Glutamatergic neuron (in vitro differentiated cells): ENCODE results near the gene PNPLA8. TPM values are rescaled to one million over a fixed set of nuclear protein-coding genes. Genes with fewer than 3 reads are reported as not detected.
A peak's percentile ranks its signal among the peaks of the same experiment; 100 is the strongest.
"Not testable (repeated sequence)": the region's sequence is repeated elsewhere in the genome, so short reads cannot be mapped to it uniquely, and the experiment has no call there.

ENCODE experiments used
- DNase-seq: peaks from one replicate; pipeline ENCODE4 v3.0.0; 2022
- H3K27ac Mint-ChIP-seq: one replicate; pipeline ENCODE4 v1.8.0; 2020; ENCODE audit warnings: mild to moderate bottlenecking, mixed read lengths, inconsistent platforms; ENCODE audit not compliant: unreplicated experiment
- H3K27me3 Mint-ChIP-seq: one replicate; pipeline ENCODE4 v1.8.0; 2020; ENCODE audit warnings: mild to moderate bottlenecking, moderate library complexity, mixed read lengths, inconsistent platforms; ENCODE audit not compliant: unreplicated experiment
- H3K36me3 Mint-ChIP-seq: one replicate; pipeline ENCODE4 v1.8.0; 2020; ENCODE audit warnings: mild to moderate bottlenecking, mixed read lengths, inconsistent platforms; ENCODE audit not compliant: unreplicated experiment
- H3K4me1 Mint-ChIP-seq: one replicate; pipeline ENCODE4 v1.8.0; 2020; ENCODE audit warnings: mild to moderate bottlenecking, low read depth, mixed read lengths, inconsistent platforms; ENCODE audit not compliant: unreplicated experiment
- H3K4me3 Mint-ChIP-seq: one replicate; pipeline ENCODE4 v1.8.0; 2020; ENCODE audit warnings: mild to moderate bottlenecking, mixed read lengths, inconsistent platforms; ENCODE audit not compliant: unreplicated experiment
- H3K9me3 Mint-ChIP-seq: one replicate; pipeline ENCODE4 v1.8.0; 2020; ENCODE audit warnings: mild to moderate bottlenecking, moderate library complexity, mixed read lengths, inconsistent platforms; ENCODE audit not compliant: unreplicated experiment
- total RNA-seq: library from RNA; stranded (reverse); fragmentation: NEBNext Ultra II Directional; extraction: Animal tissue kit (Norgen Biotek cat#: 25700); gene quantifications from one replicate; pipeline ENCODE4 v1.2.1, GENCODE V29; 2021; ENCODE audit not compliant: unreplicated experiment
- TF ChIP-seq, protein P1 (sequence below): fragments of 200-600 bp; sonication (generic); IDR thresholded peaks from one replicate; pipeline ENCODE4 v1.5.0; 2021; ENCODE audit not compliant: partially characterized antibody, unreplicated experiment

The PNPLA8 gene
- total RNA-seq, 1 donor from 2014 or later, result 46.4 TPM

DNA sequence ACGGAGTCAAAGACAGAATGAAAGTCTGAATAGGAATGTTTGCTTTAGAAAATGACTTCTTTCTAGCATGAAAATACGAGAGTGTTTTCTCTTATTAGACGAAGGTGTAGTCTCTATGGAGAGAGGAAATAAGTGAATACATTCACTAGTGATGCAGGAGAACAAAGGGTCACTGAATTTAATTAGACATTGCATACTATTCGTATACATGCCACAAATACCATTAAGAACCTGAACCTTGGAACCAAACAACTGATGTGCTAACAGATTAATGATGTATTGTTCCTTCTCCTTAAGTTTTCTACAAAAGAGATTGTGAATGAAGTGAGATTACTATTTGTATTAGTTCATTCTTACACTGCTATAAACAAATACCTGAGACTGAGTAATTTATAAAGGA, 33.3 kb upstream of the PNPLA8 start:
- Mint-ChIP-seq H3K9me3 (peaks cover 3% of the 10 kb centered on the region), H3K4me3 (no peak overlapping the region), H3K36me3 (peaks cover 18% of the 10 kb centered on the region), H3K27me3 (peaks cover 2% of the 10 kb centered on the region), H3K4me1 (no peaks in the 10 kb centered on the region), H3K27ac (no peak overlapping the region)
- no peak for DNase-seq
- TF ChIP-seq, protein P1, sequence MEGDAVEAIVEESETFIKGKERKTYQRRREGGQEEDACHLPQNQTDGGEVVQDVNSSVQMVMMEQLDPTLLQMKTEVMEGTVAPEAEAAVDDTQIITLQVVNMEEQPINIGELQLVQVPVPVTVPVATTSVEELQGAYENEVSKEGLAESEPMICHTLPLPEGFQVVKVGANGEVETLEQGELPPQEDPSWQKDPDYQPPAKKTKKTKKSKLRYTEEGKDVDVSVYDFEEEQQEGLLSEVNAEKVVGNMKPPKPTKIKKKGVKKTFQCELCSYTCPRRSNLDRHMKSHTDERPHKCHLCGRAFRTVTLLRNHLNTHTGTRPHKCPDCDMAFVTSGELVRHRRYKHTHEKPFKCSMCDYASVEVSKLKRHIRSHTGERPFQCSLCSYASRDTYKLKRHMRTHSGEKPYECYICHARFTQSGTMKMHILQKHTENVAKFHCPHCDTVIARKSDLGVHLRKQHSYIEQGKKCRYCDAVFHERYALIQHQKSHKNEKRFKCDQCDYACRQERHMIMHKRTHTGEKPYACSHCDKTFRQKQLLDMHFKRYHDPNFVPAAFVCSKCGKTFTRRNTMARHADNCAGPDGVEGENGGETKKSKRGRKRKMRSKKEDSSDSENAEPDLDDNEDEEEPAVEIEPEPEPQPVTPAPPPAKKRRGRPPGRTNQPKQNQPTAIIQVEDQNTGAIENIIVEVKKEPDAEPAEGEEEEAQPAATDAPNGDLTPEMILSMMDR, result no peak

DNA sequence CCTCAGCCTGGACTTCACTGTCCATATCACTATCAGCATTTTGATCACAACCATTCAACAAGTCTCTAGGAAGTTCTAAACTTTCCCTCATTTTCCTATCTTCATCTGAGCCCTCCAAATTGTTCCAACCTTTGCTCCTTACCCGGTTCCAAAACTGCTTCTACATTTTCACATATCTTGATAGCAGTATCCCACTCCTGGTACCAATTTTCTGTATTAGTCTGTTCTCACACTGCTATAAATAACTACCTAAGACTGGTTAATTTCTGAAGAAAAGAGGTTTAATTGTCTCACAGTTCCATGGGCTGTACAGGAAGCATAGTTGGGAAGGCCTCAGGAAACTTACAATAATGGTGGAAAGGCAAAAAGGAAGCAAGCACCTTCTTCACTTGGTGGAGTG, 31.7 kb upstream of the PNPLA8 start:
- TF ChIP-seq, protein P1, result no peak
- DNase-seq, result no peak
- Mint-ChIP-seq H3K4me1 (no peaks in the 10 kb centered on the region), H3K27ac (no peak overlapping the region), H3K4me3 (no peak overlapping the region), H3K36me3 (peaks cover 18% of the 10 kb centered on the region), H3K9me3 (peaks cover 3% of the 10 kb centered on the region), H3K27me3 (peaks cover 2% of the 10 kb centered on the region)

DNA sequence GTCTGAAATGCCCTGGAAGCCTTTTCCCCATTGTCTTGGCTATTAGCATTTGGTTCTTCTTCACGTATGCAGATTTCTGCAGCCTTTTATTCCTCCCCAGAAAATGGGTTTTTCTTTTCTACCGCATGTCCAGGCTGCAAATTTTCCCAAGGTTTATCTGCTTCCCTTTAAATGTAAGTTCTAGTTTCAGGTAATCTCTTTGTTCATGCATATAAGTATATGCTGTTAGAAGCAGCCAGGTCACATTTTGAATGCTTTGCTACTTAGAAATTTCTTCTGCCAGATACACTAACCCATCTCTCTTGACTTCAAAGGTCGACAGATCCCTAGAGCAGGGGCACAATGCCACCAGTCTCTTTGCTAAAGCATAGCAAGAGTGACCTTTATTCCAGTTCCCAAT, 31.3 kb upstream of the PNPLA8 start:
- TF ChIP-seq, protein P1, result no peak
- DNase-seq, result no peak
- Mint-ChIP-seq H3K4me1 (no peaks in the 10 kb centered on the region), H3K36me3 (peaks cover 18% of the 10 kb centered on the region), H3K4me3 (no peak overlapping the region), H3K27me3 (peaks cover 2% of the 10 kb centered on the region), H3K9me3 (peaks cover 3% of the 10 kb centered on the region), H3K27ac (no peak overlapping the region)

- peaks cover 18% of the 10 kb centered on the region for H3K36me3 Mint-ChIP-seq
- not testable (repeated sequence) for DNase-seq, H3K9me3 Mint-ChIP-seq, H3K27ac Mint-ChIP-seq, H3K4me1 Mint-ChIP-seq, H3K27me3 Mint-ChIP-seq, H3K4me3 Mint-ChIP-seq
Measured at GRCh38 chr7:108556665-108557064, 30.7 kb upstream of the PNPLA8 start.

DNA sequence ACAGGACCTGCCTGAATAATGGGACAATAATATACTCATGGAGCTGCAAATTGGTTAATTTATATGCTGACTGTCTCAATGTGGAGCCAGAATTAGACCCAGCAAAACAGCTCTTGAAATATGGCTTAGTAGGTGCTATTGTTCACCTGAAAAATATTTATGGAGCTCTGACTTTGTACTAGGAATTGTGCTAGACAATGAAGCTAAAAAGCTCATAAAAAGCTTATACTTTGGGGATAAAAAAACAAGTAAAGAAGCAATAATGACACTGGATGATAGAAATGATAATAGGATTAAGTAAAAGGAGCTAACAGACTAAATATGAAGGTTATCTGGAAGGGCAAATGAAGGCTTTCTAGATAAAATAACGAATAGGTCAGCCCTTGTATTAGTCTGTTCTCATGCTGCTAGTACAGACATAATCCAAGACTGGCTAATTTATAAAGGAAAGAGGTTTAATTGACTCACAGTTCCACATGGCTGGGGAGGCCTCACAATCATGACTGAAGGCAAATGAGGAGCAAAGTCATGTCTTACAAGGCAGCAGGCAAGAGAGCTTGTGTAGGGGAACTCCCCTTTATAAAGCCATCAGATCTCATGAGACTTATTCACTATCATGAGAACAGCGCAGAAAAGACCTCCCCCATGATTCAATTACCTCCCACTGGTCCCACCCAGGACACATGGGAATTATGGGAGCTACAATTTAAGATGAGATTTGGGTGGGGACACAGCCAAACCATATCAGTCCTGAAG, 22.4 kb upstream of the PNPLA8 start:
- H3K4me3 Mint-ChIP-seq, H3K4me1 Mint-ChIP-seq, DNase-seq, H3K27me3 Mint-ChIP-seq, H3K36me3 Mint-ChIP-seq, H3K27ac Mint-ChIP-seq, H3K9me3 Mint-ChIP-seq: not testable (repeated sequence)

GRCh38 chr7:108541478-108541877, 15.5 kb upstream of the PNPLA8 start:
- peaks cover 12% of the 10 kb centered on the region for H3K4me1 Mint-ChIP-seq
- no peak for DNase-seq
- TF ChIP-seq, protein P1, result no peak
- no peaks in the 10 kb centered on the region for H3K27me3 Mint-ChIP-seq
- peaks cover 6% of the 10 kb centered on the region for H3K36me3 Mint-ChIP-seq
- H3K27ac Mint-ChIP-seq, result no peak overlapping the region
- H3K9me3 Mint-ChIP-seq, result no peaks in the 10 kb centered on the region
- no peak overlapping the region for H3K4me3 Mint-ChIP-seq

GRCh38 chr7:108538685-108539084, 12.8 kb upstream of the PNPLA8 start:
- H3K27me3 Mint-ChIP-seq, H3K36me3 Mint-ChIP-seq, H3K9me3 Mint-ChIP-seq, H3K4me3 Mint-ChIP-seq, DNase-seq: not testable (repeated sequence)
- Mint-ChIP-seq H3K27ac (peak overlapping the region; percentile 64), H3K4me1 (peaks cover 12% of the 10 kb centered on the region)

DNA sequence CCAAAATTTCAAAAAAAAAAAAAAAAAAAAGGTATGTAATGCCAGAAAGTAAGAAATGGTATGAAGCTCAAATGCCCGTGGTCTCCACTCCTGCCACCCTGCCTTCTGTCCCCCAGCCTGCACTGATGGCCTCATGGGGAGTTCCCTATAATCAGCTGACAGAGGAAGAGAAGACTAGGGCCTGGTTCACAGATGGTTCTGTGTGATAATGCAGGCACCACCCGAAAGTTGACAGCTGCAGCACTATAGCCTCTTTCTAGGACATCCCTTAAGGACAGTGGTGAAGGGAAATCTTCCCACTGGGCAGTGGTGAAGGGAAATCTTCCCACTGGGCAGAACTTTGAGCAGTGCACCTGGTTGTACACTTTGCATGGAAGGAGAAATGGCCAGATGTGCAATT, 12.3 kb upstream of the PNPLA8 start:
- not testable (repeated sequence) for H3K36me3 Mint-ChIP-seq, DNase-seq, H3K4me3 Mint-ChIP-seq, H3K9me3 Mint-ChIP-seq, H3K27me3 Mint-ChIP-seq
- H3K27ac Mint-ChIP-seq, result peak overlapping the region; percentile 64
- H3K4me1 Mint-ChIP-seq, result peaks cover 12% of the 10 kb centered on the region
